HFFc6 (cell line): Measurements from ENCODE around the gene P2RX6. TPM values are rescaled to one million over a fixed set of nuclear protein-coding genes. Genes with fewer than 3 reads are reported as not detected.

Source experiments
- DNase-seq: peaks from one replicate; pipeline ENCODE4 v3.0.0-alpha.2; 2018
- H3K27ac Mint-ChIP-seq: 2 replicates; pipeline ENCODE4 v1.8.0; 2020; ENCODE audit warnings: mild to moderate bottlenecking, mixed read lengths
- H3K27me3 Mint-ChIP-seq: 2 replicates; pipeline ENCODE4 v1.8.0; 2021; ENCODE audit warnings: mild to moderate bottlenecking, moderate library complexity, mixed read lengths; ENCODE audit not compliant: insufficient read depth
- H3K36me3 Mint-ChIP-seq: 2 replicates; pipeline ENCODE4 v1.8.0; 2021; ENCODE audit warnings: low read depth, mixed read lengths
- H3K4me1 Mint-ChIP-seq: 2 replicates; pipeline ENCODE4 v1.8.0; 2020; ENCODE audit warnings: low read depth, mixed read lengths
- H3K4me3 Mint-ChIP-seq: 2 replicates; pipeline ENCODE4 v1.8.0; 2020; ENCODE audit warnings: mild to moderate bottlenecking, moderate library complexity, mixed read lengths
- H3K9me3 Mint-ChIP-seq: 2 replicates; pipeline ENCODE4 v1.8.0; 2020; ENCODE audit warnings: mild to moderate bottlenecking, mixed read lengths
- CTCF ChIP-seq: fragments of 200-600 bp; sonication (generic); IDR thresholded peaks from 2 replicates; pipeline ENCODE4 v1.5.0; 2021; ENCODE audit warnings: antibody characterized with exemption, mild to moderate bottlenecking
- total RNA-seq, 6 experiments: library from RNA; stranded (reverse); fragmentation: NEBNext Ultra II Directional; extraction: Animal tissue kit (Norgen Biotek cat#: 25700); gene quantifications; 2 replicates in 1 of 6; 3 replicates in 5 of 6; pipeline ENCODE4 v1.2.3, GENCODE V29; 2021

P2RX6 gene
- total RNA-seq, 6 experiments from 2014 or later = 1.6 to 4.0 (median 1.9) TPM

GRCh38 chr22:20978419-20978818 lies 36.5 kb upstream of the P2RX6 start:
- Mint-ChIP-seq H3K27me3 (peaks cover 3% of the 10 kb centered on the region), H3K9me3 (peaks cover 16% of the 10 kb centered on the region)

GRCh38 chr22:20979243-20979809 lies 35.6 kb upstream of the P2RX6 start:
- Mint-ChIP-seq H3K4me1 (peaks cover 23% of the 10 kb centered on the region), H3K9me3 (peaks cover 16% of the 10 kb centered on the region), H3K36me3 (peaks cover 22% of the 10 kb centered on the region), H3K27me3 (peaks cover 3% of the 10 kb centered on the region), H3K4me3 (peak overlapping the region; percentile 30; the same call in 1 of the 2 replicates), H3K27ac (no peak overlapping the region)
- TF ChIP-seq CTCF = no peak
- no peak for DNase-seq

More at GRCh38 chr22:20978419-20978818, 36.5 kb upstream of the P2RX6 start:
- no peak for DNase-seq
- no peak overlapping the region for H3K27ac Mint-ChIP-seq
- H3K4me3 Mint-ChIP-seq = no peak overlapping the region
- no peak for TF ChIP-seq CTCF
- H3K36me3 Mint-ChIP-seq = peaks cover 16% of the 10 kb centered on the region
- H3K4me1 Mint-ChIP-seq = peaks cover 15% of the 10 kb centered on the region

GRCh38 chr22:20979940-20980453 lies 35.0 kb upstream of the P2RX6 start:
- peaks cover 2% of the 10 kb centered on the region for H3K27me3 Mint-ChIP-seq
- TF ChIP-seq CTCF = no peak
- peaks cover 23% of the 10 kb centered on the region for H3K4me1 Mint-ChIP-seq
- H3K36me3 Mint-ChIP-seq = peaks cover 22% of the 10 kb centered on the region
- H3K27ac Mint-ChIP-seq = no peak overlapping the region
- peaks cover 16% of the 10 kb centered on the region for H3K9me3 Mint-ChIP-seq
- DNase-seq = no peak
- H3K4me3 Mint-ChIP-seq = no peak overlapping the region

- H3K9me3 Mint-ChIP-seq = peaks cover 16% of the 10 kb centered on the region
- no peaks in the 10 kb centered on the region; the same call in 1 of the 2 replicates for H3K27me3 Mint-ChIP-seq
- DNase-seq = no peak
- no peak for TF ChIP-seq CTCF
- H3K27ac Mint-ChIP-seq = no peak overlapping the region
- peaks cover 23% of the 10 kb centered on the region for H3K4me1 Mint-ChIP-seq
- H3K36me3 Mint-ChIP-seq = peaks cover 22% of the 10 kb centered on the region
- no peak overlapping the region for H3K4me3 Mint-ChIP-seq
These were observed 34.4 kb upstream of the P2RX6 start for GRCh38 chr22:20980523-20980922.

GRCh38 chr22:20980938-20981722 lies 33.8 kb upstream of the P2RX6 start:
- Mint-ChIP-seq H3K27ac (peak overlapping the region; percentile 79), H3K4me3 (peak overlapping the region; percentile 95), H3K36me3 (peaks cover 23% of the 10 kb centered on the region), H3K27me3 (no peaks in the 10 kb centered on the region; the same call in 1 of the 2 replicates), H3K4me1 (peaks cover 23% of the 10 kb centered on the region), H3K9me3 (peaks cover 16% of the 10 kb centered on the region)
- DNase-seq = no peak
- no peak for TF ChIP-seq CTCF
